ENCODE results near the gene PLA2G3.
"Not testable (repeated sequence)": the region's sequence is repeated elsewhere in the genome, so short reads cannot be mapped to it uniquely, and the experiment has no call there.

Gene PLA2G3

DNA sequence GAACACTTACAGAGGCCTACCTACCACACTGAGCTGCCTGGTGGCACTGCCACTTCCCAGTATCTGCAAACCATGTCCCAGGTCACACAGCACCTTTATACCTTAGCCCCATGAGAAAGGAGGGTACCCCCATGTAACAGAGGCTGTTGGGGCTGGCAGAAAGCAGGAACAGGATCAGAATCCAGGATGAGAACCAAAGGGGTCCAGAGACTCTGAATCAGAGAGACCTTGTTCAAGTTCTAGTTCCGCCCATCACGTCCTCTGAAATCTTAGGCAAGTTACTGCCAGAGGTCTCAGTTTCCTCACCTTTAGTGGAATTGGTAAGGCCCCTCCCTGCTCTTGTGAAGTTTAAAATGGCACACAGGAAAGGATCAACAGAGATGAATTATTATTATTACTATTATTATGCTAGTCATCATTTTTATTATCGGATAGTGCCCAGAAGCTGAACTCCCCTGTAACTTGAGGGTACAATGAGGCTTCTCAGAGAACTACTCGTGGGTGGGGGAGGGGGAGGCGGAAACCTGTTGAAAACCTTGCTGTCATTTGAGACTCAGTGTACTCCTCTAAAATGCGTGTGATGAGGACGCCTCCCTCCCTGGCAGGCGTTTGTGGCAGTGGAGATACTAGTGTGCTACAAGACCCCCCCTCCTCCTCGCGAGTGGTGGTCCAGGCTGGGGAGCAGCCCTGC lies 42.2 kb downstream of the PLA2G3 start:
- no peak overlapping the region for H3K4me2 ChIP-seq (ENCODE audit: low read length)
- H3K27ac ChIP-seq: no peak overlapping the region
- TF ChIP-seq, protein P1, sequence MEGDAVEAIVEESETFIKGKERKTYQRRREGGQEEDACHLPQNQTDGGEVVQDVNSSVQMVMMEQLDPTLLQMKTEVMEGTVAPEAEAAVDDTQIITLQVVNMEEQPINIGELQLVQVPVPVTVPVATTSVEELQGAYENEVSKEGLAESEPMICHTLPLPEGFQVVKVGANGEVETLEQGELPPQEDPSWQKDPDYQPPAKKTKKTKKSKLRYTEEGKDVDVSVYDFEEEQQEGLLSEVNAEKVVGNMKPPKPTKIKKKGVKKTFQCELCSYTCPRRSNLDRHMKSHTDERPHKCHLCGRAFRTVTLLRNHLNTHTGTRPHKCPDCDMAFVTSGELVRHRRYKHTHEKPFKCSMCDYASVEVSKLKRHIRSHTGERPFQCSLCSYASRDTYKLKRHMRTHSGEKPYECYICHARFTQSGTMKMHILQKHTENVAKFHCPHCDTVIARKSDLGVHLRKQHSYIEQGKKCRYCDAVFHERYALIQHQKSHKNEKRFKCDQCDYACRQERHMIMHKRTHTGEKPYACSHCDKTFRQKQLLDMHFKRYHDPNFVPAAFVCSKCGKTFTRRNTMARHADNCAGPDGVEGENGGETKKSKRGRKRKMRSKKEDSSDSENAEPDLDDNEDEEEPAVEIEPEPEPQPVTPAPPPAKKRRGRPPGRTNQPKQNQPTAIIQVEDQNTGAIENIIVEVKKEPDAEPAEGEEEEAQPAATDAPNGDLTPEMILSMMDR (IDR thresholded peaks at IDR 0.05): no peak

GRCh38 chr22:31097539-31097938 lies 42.8 kb downstream of the PLA2G3 start:
- not testable (repeated sequence) for H3K79me2 ChIP-seq; H3K9me3 ChIP-seq (ENCODE audit: control insufficient read depth, low read length); H3K27ac ChIP-seq; H3K9ac ChIP-seq; H3K36me3 ChIP-seq (ENCODE audit: control insufficient read depth, insufficient read depth, low read length); H3K27me3 ChIP-seq (ENCODE audit: control insufficient read depth, insufficient read depth, low read length); H3K4me3 ChIP-seq (ENCODE audit: low read depth, low read length); H2AFZ ChIP-seq; H3K4me1 ChIP-seq; H3K4me2 ChIP-seq (ENCODE audit: low read length)

More for the DNA sequence above, 42.2 kb downstream of the PLA2G3 start:
- Histone ChIP-seq H3K27me3 (ENCODE audit: control insufficient read depth, insufficient read depth, low read length) (no peaks in the 10 kb centered on the region), H3K9me3 (ENCODE audit: control insufficient read depth, low read length) (no peaks in the 10 kb centered on the region), H3K4me1 (peaks cover 6% of the 10 kb centered on the region), H3K36me3 (ENCODE audit: control insufficient read depth, insufficient read depth, low read length) (no peaks in the 10 kb centered on the region), H3K9ac (no peak overlapping the region), H2AFZ (no peak overlapping the region), H3K4me3 (ENCODE audit: low read depth, low read length) (no peak overlapping the region), H3K79me2 (no peaks in the 10 kb centered on the region)

DNA sequence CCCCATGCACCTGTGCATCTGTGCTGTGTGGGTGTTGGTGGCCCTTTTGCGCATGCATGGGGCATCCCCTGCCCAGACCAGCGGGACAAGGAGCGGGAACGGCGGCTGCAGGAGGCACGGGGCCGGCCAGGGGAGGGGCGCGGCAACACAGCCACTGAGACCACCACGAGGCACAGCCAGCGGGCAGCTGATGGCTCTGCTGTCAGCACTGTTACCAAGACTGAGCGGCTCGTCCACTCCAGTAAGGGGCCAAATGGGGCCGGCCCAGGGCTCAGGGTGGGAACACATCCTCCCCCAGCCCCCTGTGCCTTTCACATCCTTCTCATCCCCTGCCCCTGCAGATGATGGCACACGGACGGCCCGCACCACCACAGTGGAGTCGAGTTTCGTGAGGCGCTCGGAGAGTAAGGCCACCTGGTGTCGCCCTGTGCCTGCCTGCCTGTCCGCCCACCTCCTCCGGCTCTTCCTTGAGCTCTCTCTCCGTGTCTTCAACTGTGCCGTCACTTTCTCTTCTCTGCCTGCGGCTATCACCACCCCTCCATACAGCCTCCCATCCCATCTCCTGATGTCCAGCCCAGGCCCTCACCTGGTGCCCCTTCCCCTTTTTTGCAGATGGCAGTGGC lies 43.5 kb downstream of the PLA2G3 start:
- no peaks in the 10 kb centered on the region for H3K9me3 ChIP-seq (ENCODE audit: control insufficient read depth, low read length)
- TF ChIP-seq, protein P1 (IDR thresholded peaks at IDR 0.05): no peak
- H3K4me1 ChIP-seq: peaks cover under 1% of the 10 kb centered on the region
- H3K4me2 ChIP-seq (ENCODE audit: low read length): no peak overlapping the region
- no peaks in the 10 kb centered on the region for H3K79me2 ChIP-seq
- H2AFZ ChIP-seq: no peak overlapping the region
- H3K9ac ChIP-seq: no peak overlapping the region
- H3K27ac ChIP-seq: no peak overlapping the region
- no peaks in the 10 kb centered on the region for H3K27me3 ChIP-seq (ENCODE audit: control insufficient read depth, insufficient read depth, low read length)
- H3K36me3 ChIP-seq (ENCODE audit: control insufficient read depth, insufficient read depth, low read length): no peaks in the 10 kb centered on the region
- no peak overlapping the region for H3K4me3 ChIP-seq (ENCODE audit: low read depth, low read length)

DNA sequence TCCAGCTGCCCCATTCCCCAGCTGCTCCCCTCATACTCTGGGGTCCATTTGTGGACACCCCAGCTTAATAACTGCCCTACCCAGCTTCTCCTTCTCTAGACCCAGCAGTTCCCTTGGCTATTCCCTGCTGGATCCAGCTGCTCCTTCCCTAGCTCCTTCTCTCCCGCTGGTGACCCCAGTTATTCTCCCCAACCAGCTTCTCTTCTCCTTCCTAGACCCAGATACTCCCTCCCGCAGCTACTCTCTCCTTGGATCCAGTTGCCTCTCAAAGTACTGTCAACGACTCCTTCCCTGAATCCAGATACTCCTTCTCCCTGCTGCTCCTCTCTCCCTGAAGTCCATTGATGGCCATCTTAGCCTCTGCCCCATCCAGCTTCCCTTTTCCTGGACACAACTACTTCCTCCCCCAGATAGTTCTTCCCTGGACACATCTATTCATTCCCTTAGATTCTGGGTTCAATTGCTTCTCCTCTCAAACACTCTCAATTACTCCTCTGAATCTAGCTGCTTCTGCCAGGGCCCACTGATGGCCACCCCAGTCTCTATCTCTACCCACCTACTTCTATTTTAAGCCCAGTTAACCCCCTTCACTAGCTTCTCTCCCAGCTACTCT lies 44.6 kb downstream of the PLA2G3 start:
- no peak overlapping the region for H3K9ac ChIP-seq
- TF ChIP-seq, protein P1 (IDR thresholded peaks at IDR 0.05): no peak
- no peaks in the 10 kb centered on the region for H3K27me3 ChIP-seq (ENCODE audit: control insufficient read depth, insufficient read depth, low read length)
- H3K79me2 ChIP-seq: no peaks in the 10 kb centered on the region
- no peak overlapping the region for H3K4me2 ChIP-seq (ENCODE audit: low read length)
- H2AFZ ChIP-seq: no peak overlapping the region
- no peaks in the 10 kb centered on the region for H3K36me3 ChIP-seq (ENCODE audit: control insufficient read depth, insufficient read depth, low read length)
- H3K9me3 ChIP-seq (ENCODE audit: control insufficient read depth, low read length): no peaks in the 10 kb centered on the region
- H3K27ac ChIP-seq: no peak overlapping the region
- H3K4me1 ChIP-seq: no peaks in the 10 kb centered on the region
- H3K4me3 ChIP-seq (ENCODE audit: low read depth, low read length): no peak overlapping the region

GRCh38 chr22:31094741-31095140 lies 45.6 kb downstream of the PLA2G3 start:
- H3K27me3 ChIP-seq (ENCODE audit: control insufficient read depth, insufficient read depth, low read length): no peaks in the 10 kb centered on the region
- H3K4me2 ChIP-seq (ENCODE audit: low read length): no peak overlapping the region
- no peaks in the 10 kb centered on the region for H3K9me3 ChIP-seq (ENCODE audit: control insufficient read depth, low read length)
- no peaks in the 10 kb centered on the region for H3K79me2 ChIP-seq
- no peak overlapping the region for H2AFZ ChIP-seq
- H3K4me1 ChIP-seq: no peaks in the 10 kb centered on the region
- no peak overlapping the region for H3K4me3 ChIP-seq (ENCODE audit: low read depth, low read length)
- H3K36me3 ChIP-seq (ENCODE audit: control insufficient read depth, insufficient read depth, low read length): no peaks in the 10 kb centered on the region
- TF ChIP-seq, protein P1 (IDR thresholded peaks at IDR 0.05): no peak
- H3K9ac ChIP-seq: no peak overlapping the region
- H3K27ac ChIP-seq: no peak overlapping the region
